HL-60 (cell line): ENCODE data around the gene HPCA.

Source experiments
- CTCF ChIP-seq: IDR thresholded peaks from one replicate; pipeline ENCODE4 v1.5.1; 2011; ENCODE audit warnings: low read length, control low read depth, inconsistent platforms; ENCODE audit not compliant: insufficient read depth
- GABPA ChIP-seq: IDR thresholded peaks from 2 replicates; pipeline ENCODE4 v1.6.1; 2012; ENCODE audit warnings: low read depth

GRCh38 chr1:32929366-32929765, 43.1 kb downstream of the HPCA start:
- no peak for TF ChIP-seq CTCF
- TF ChIP-seq GABPA, result no peak
